H1 (cell line): ENCODE results near the gene MRTFA. TPM values are rescaled to one million over a fixed set of nuclear protein-coding genes. Genes with fewer than 3 reads are reported as not detected.
"Not testable (repeated sequence)": the region's sequence is repeated elsewhere in the genome, so short reads cannot be mapped to it uniquely, and the experiment has no call there.

Experiments
- CTCF ChIA-PET: fragments of 300-600 bp; sonication (Branson Sonifier 250); formaldehyde crosslinking; loops from one replicate; lab custom pipeline; 2021; ENCODE audit not compliant: partially characterized antibody; lab: Charles Lee
- POLR2A ChIA-PET: fragments of 300-600 bp; sonication (Branson Sonifier 250); formaldehyde crosslinking; loops from one replicate; lab custom pipeline; 2021; ENCODE audit warnings: inconsistent platforms; ENCODE audit not compliant: partially characterized antibody; lab: Charles Lee
- DNase-seq, 2 experiments: peaks; one replicate each; pipeline versions ENCODE4 v3.0.0 to v3.0.0-alpha.2; 2010 to 2022; ENCODE audit warnings: low spot score in 2 of 2, low read depth in 1 of 2, mixed read lengths in 1 of 2
- FAIRE-seq: peaks from 2 replicates; lab custom pipeline; 2011; peaks lifted over from hg19 to GRCh38; lab: Jason Lieb, UNC
- H2AFZ ChIP-seq: 2 replicates; pipeline ENCODE4 v1.8.1; 2012; ENCODE audit warnings: low read length, inconsistent platforms
- H2AK5ac ChIP-seq: 2 replicates; pipeline ENCODE4 v1.6.1; 2013; ENCODE audit warnings: low read depth, low read length
- H2BK120ac ChIP-seq: replicated peaks from 2 replicates; pipeline ENCODE3; 2013; ENCODE audit warnings: low read depth, low read length, inconsistent platforms
- H2BK12ac ChIP-seq: 2 replicates; pipeline ENCODE4 v1.6.1; 2013; ENCODE audit warnings: low read depth, low read length
- H2BK15ac ChIP-seq: 2 replicates; pipeline ENCODE4 v1.6.1; 2013; ENCODE audit warnings: low read length
- H2BK20ac ChIP-seq: 2 replicates; pipeline ENCODE4 v1.6.1; 2013; ENCODE audit warnings: low read length
- H2BK5ac ChIP-seq: 2 replicates; pipeline ENCODE4 v1.6.1; 2013; ENCODE audit warnings: low read depth, low read length
- H3K14ac ChIP-seq: 2 replicates; pipeline ENCODE4 v1.6.1; 2013; ENCODE audit warnings: inconsistent platforms; ENCODE audit not compliant: insufficient read length
- H3K18ac ChIP-seq: 2 replicates; pipeline ENCODE4 v1.6.1; 2013; ENCODE audit warnings: low read length; ENCODE audit errors: extremely low read depth
- H3K23ac ChIP-seq: 2 replicates; pipeline ENCODE4 v1.6.1; 2013; ENCODE audit warnings: inconsistent platforms; ENCODE audit not compliant: insufficient read length
- H3K23me2 ChIP-seq: 2 replicates; pipeline ENCODE4 v1.6.1; 2013; ENCODE audit warnings: low read depth, low read length
- H3K27ac ChIP-seq: 2 replicates; pipeline ENCODE4 v1.6.1; 2011; ENCODE audit warnings: low read depth, low read length, inconsistent platforms
- H3K27me3 ChIP-seq, 4 experiments: replicated peaks in 1 of 4; 1 replicate in 1 of 4; 2 replicates in 3 of 4; pipeline versions ENCODE4 v1.6.1 to v1.8.1; 2011 to 2013; ENCODE audit warnings: low read length in 3 of 4, mild to moderate bottlenecking in 3 of 4, inconsistent platforms in 2 of 4, mixed read lengths in 2 of 4, moderate library complexity in 1 of 4; ENCODE audit not compliant: control insufficient read depth in 3 of 4, insufficient read depth in 3 of 4; ENCODE audit errors: extremely low read depth in 1 of 4
- H3K36me3 ChIP-seq, 4 experiments: 2 replicates each; pipeline versions ENCODE4 v1.6.1 to v1.8.1; 2011 to 2013; ENCODE audit warnings: mild to moderate bottlenecking in 4 of 4, low read length in 3 of 4, moderate library complexity in 2 of 4, control low read depth in 1 of 4, inconsistent platforms in 1 of 4; ENCODE audit not compliant: insufficient read depth in 4 of 4, control insufficient read depth in 2 of 4
- H3K4ac ChIP-seq: replicated peaks from 2 replicates; pipeline ENCODE3; 2013; ENCODE audit warnings: low read length, low read depth, mixed read lengths, inconsistent platforms; ENCODE audit not compliant: insufficient read length
- H3K4me1 ChIP-seq, 4 experiments: replicated peaks in 1 of 4; 1 replicate in 1 of 4; 2 replicates in 3 of 4; pipeline versions ENCODE4 v1.6.1 to v1.8.1; 2011 to 2013; ENCODE audit warnings: low read length in 3 of 4, inconsistent platforms in 2 of 4, mixed read lengths in 1 of 4; ENCODE audit not compliant: insufficient read depth in 4 of 4, control insufficient read depth in 3 of 4
- H3K4me2 ChIP-seq, 2 experiments: 2 replicates each; pipeline versions ENCODE4 v1.6.1 to v1.8.1; 2011 to 2013; ENCODE audit warnings: low read depth in 2 of 2, low read length in 2 of 2, control low read depth in 1 of 2, inconsistent platforms in 1 of 2, mild to moderate bottlenecking in 1 of 2; ENCODE audit not compliant: insufficient read depth in 1 of 2
- H3K4me3 ChIP-seq, 4 experiments: fragments of 200-600, 300-600 bp in 1 of 4; sonication (generic), shearing (Covaris generic), sonication (Bioruptor Twin) in 1 of 4; 2 replicates each; pipeline versions ENCODE4 v1.5.1 to v1.8.1; 2011 to 2016; ENCODE audit warnings: low read length in 4 of 4, low read depth in 3 of 4, control low read depth in 2 of 4, inconsistent platforms in 2 of 4, mild to moderate bottlenecking in 2 of 4, mixed read lengths in 1 of 4, moderate library complexity in 1 of 4; ENCODE audit not compliant: insufficient read depth in 2 of 4; ENCODE audit errors: extremely low read depth in 1 of 4
- H3K56ac ChIP-seq: replicated peaks from 2 replicates; pipeline ENCODE3; 2013; ENCODE audit warnings: low read depth, mild to moderate bottlenecking, mixed read lengths, low read length, inconsistent platforms; ENCODE audit not compliant: insufficient read length
- H3K79me1 ChIP-seq: 2 replicates; pipeline ENCODE4 v1.6.1; 2013; ENCODE audit warnings: low read depth, low read length, control low read depth
- H3K79me2 ChIP-seq, 2 experiments: 2 replicates each; pipeline versions ENCODE4 v1.6.1 to v1.8.1; 2012 to 2013; ENCODE audit warnings: low read length in 2 of 2, mild to moderate bottlenecking in 2 of 2, inconsistent platforms in 1 of 2; ENCODE audit not compliant: insufficient read depth in 2 of 2, control insufficient read depth in 1 of 2
- H3K9ac ChIP-seq, 4 experiments: replicated peaks in 1 of 4; 1 replicate in 1 of 4; 2 replicates in 3 of 4; pipeline versions ENCODE4 v1.6.1 to v1.8.1; 2011 to 2013; ENCODE audit warnings: low read depth in 3 of 4, low read length in 3 of 4, control low read depth in 2 of 4, mild to moderate bottlenecking in 2 of 4, moderate library complexity in 2 of 4, inconsistent platforms in 1 of 4; ENCODE audit errors: extremely low read depth in 1 of 4
- H3K9me3 ChIP-seq, 2 experiments: 2 replicates each; pipeline versions ENCODE4 v1.6.1 to v1.8.1; 2012 to 2013; ENCODE audit warnings: mild to moderate bottlenecking in 2 of 2, moderate library complexity in 2 of 2, control low read depth in 1 of 2, inconsistent platforms in 1 of 2, low read depth in 1 of 2, low read length in 1 of 2, mixed read lengths in 1 of 2; ENCODE audit not compliant: insufficient read depth in 2 of 2
- H4K20me1 ChIP-seq, 2 experiments: replicated peaks in 1 of 2; 2 replicates each; pipeline versions ENCODE3 to v1.8.1; 2011 to 2013; ENCODE audit warnings: inconsistent platforms in 2 of 2, low read length in 2 of 2, mild to moderate bottlenecking in 1 of 2; ENCODE audit not compliant: insufficient read depth in 2 of 2, control insufficient read depth in 1 of 2
- H4K5ac ChIP-seq: 2 replicates; pipeline ENCODE4 v1.6.1; 2013; ENCODE audit warnings: low read length, low read depth, mixed read lengths, inconsistent platforms; ENCODE audit not compliant: insufficient read length
- H4K8ac ChIP-seq: 2 replicates; pipeline ENCODE4 v1.8.0; 2013; ENCODE audit warnings: mild to moderate bottlenecking, moderate library complexity, low read length, inconsistent platforms; ENCODE audit not compliant: insufficient read depth; ENCODE audit errors: extremely low read depth
- H4K91ac ChIP-seq: replicated peaks from 2 replicates; pipeline ENCODE3; 2013; ENCODE audit warnings: low read length, mixed read lengths, inconsistent platforms; ENCODE audit not compliant: insufficient read length
- WGBS, 2 experiments: shearing (Covaris generic) in 1 of 2; methylation state at CpG; one replicate each; pipeline versions ENCODE4 v1.1.6 to v1.1.7; 2013 to 2015; ENCODE audit warnings: low lambda C conversion rate in 2 of 2, mixed read lengths in 2 of 2, inconsistent platforms in 1 of 2, low coverage in 1 of 2, missing lambda C conversion rate in 1 of 2; ENCODE audit not compliant: insufficient replicate concordance in 2 of 2, insufficient coverage in 1 of 2, insufficient read length in 1 of 2; ENCODE audit errors: extremely low coverage in 1 of 2, missing lambda C conversion rate in 1 of 2; 5-methylcytosine and 5-hydroxymethylcytosine counted together
- polyA plus RNA-seq, 7 experiments: library from polyadenylated mRNA; depleted of rRNA in 3 of 7; stranded (reverse) in 5 of 7; unstranded in 2 of 7; fragments of >200 nt in 5 of 7; fragments of 200-250 nt in 2 of 7; gene quantifications; 1 replicate in 5 of 7; 2 replicates in 1 of 7; 4 replicates in 1 of 7; pipeline versions ENCODE4 v1.2.1 to v1.2.3, GENCODE V29; 2011 to 2013; ENCODE audit warnings: missing spikeins in 2 of 7, mixed read lengths in 2 of 7
- total RNA-seq: library from RNA; stranded (reverse); fragmentation: NEBNext Ultra II Directional; extraction: Animal tissue kit (Norgen Biotek cat#: 25700); gene quantifications from 2 replicates; pipeline ENCODE4 v1.2.1, GENCODE V29; 2021

MRTFA gene
- total and polyA plus RNA-seq, 2 of the 8 experiments (the other 6 are each of a cell fraction or from before 2014, with no cell fraction given) = 5.4 to 37.9 TPM

DNA sequence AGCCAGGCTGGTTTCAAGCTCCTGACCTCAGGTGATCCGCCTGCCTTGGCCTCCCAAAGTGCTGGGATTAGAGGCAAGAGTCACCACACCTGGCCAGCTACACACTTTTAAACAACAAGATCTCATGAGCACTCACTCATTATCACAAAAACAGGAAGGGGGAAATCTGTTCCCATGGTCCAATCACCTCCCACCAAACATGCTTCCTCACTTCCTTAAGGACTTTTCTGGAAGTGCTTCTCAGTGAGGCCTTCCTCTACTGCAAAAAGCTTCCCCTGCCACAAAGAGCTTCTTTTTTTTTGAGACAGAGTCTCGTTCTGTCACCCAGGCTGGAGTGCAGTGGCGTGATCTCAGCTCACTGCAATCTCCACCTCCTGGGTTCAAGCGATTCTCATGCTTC, 39.6 kb upstream of the MRTFA start:
- CTCF ChIA-PET = interaction anchor here (0.6 to 1.3 kb wide), 5 partner anchors 49 to 239 kb away, joined by 3 to 4 read pairs (median 3); no protein-coding TSS in a partner anchor
- not testable (repeated sequence) for H3K27ac ChIP-seq, H3K4me3 ChIP-seq, H3K79me2 ChIP-seq, H4K8ac ChIP-seq, H3K23ac ChIP-seq, H3K56ac ChIP-seq, DNase-seq, FAIRE-seq, H2BK20ac ChIP-seq, H3K79me1 ChIP-seq, H3K36me3 ChIP-seq, H3K4me2 ChIP-seq, H4K20me1 ChIP-seq, H2BK12ac ChIP-seq, H3K9me3 ChIP-seq, H4K5ac ChIP-seq, H2BK120ac ChIP-seq, H3K9ac ChIP-seq, H3K18ac ChIP-seq, H3K14ac ChIP-seq, H3K23me2 ChIP-seq, H3K27me3 ChIP-seq, H3K4ac ChIP-seq, H4K91ac ChIP-seq, H2AFZ ChIP-seq, H2BK15ac ChIP-seq, H2AK5ac ChIP-seq
- Histone ChIP-seq H3K4me1 (peaks cover 8 to 23% (median 15%) of the 10 kb centered on the region in 4 experiments), H2BK5ac (peak overlapping the region; percentile 44; the same call in 1 of the 2 replicates)
- 93% methylated on average over 4 of the region's 4 CpGs; no CpG with 5 or more reads in 1 of the 2 experiments for WGBS, 2 experiments
- POLR2A ChIA-PET = interaction anchor here (0.6 to 1.6 kb wide), 2 partner anchors 9 to 90 kb away, joined by 3 to 5 read pairs; no protein-coding TSS in a partner anchor
